OCI-LY7 (cell line): ENCODE measurements around the gene WDR82. TPM values are rescaled to one million over a fixed set of nuclear protein-coding genes. Genes with fewer than 3 reads are reported as not detected.

Source experiments
- BruUV-seq: library from RNA; stranded (reverse); fragments of 400-500 nt; replicated peaks from 2 replicates; lab custom pipeline; 2021; lab: Mats Ljungman, UMichigan
- CTCF ChIA-PET: fragments of 300-600 bp; sonication (Branson Sonifier 250); formaldehyde crosslinking; loops from one replicate; lab custom pipeline; 2022; ENCODE audit warnings: antibody characterized with exemption; ENCODE audit not compliant: unreplicated experiment; lab: Charles Lee
- POLR2A ChIA-PET: fragments of 300-600 bp; sonication (Branson Sonifier 250); formaldehyde crosslinking; loops from one replicate; lab custom pipeline; 2022; ENCODE audit warnings: antibody characterized with exemption; lab: Charles Lee
- DNase-seq: peaks from one replicate; pipeline ENCODE4 v3.0.0-alpha.2; 2015; ENCODE audit warnings: low spot score
- H2AFZ ChIP-seq: fragments of 200-600 bp; sonication (generic), shearing (Covaris generic); 2 replicates; pipeline ENCODE4 v1.6.1; 2014; ENCODE audit warnings: mild to moderate bottlenecking, antibody characterized with exemption, low read length, moderate library complexity
- H3K27ac ChIP-seq: fragments of 200-600 bp; sonication (generic); 2 replicates; pipeline ENCODE4 v1.5.1; 2014; ENCODE audit warnings: mixed run types, low read depth, mild to moderate bottlenecking, moderate library complexity, low read length, inconsistent platforms; ENCODE audit not compliant: poor library complexity, severe bottlenecking
- H3K36me3 ChIP-seq: fragments of 200-600 bp; sonication (generic); 2 replicates; pipeline ENCODE4 v1.6.1; 2014; ENCODE audit warnings: mild to moderate bottlenecking, antibody characterized with exemption, low read length, moderate library complexity, mixed read lengths; ENCODE audit not compliant: insufficient read depth
- H3K4me1 ChIP-seq: fragments of 200-600 bp; sonication (generic); 2 replicates; pipeline ENCODE4 v1.5.1; 2014; ENCODE audit warnings: mild to moderate bottlenecking, low read length; ENCODE audit not compliant: insufficient read depth, poor library complexity, severe bottlenecking
- H3K4me2 ChIP-seq: fragments of 200-600 bp; sonication (generic); 2 replicates; pipeline ENCODE4 v1.6.1; 2014; ENCODE audit warnings: mild to moderate bottlenecking, low read length
- H3K4me3 ChIP-seq: fragments of 200-600 bp; sonication (generic); 2 replicates; pipeline ENCODE4 v1.5.1; 2014; ENCODE audit warnings: mild to moderate bottlenecking, low read depth, low read length; ENCODE audit not compliant: poor library complexity, severe bottlenecking
- H3K79me2 ChIP-seq: fragments of 200-600 bp; sonication (generic); 2 replicates; pipeline ENCODE4 v1.6.1; 2016; ENCODE audit warnings: low read depth, mild to moderate bottlenecking, low read length, moderate library complexity, mixed read lengths; ENCODE audit not compliant: insufficient read depth
- H3K9me2 ChIP-seq: fragments of 200-600 bp; sonication (generic); 2 replicates; pipeline ENCODE4 v1.6.1; 2016; ENCODE audit warnings: mild to moderate bottlenecking, low read length, mixed read lengths; ENCODE audit not compliant: insufficient read depth
- H3K9me3 ChIP-seq: fragments of 200-600 bp; sonication (generic); 2 replicates; pipeline ENCODE4 v1.6.1; 2014; ENCODE audit warnings: mild to moderate bottlenecking, mixed run types, low read length, mixed read lengths
- H4K20me1 ChIP-seq: fragments of 200-600 bp; sonication (generic); 2 replicates; pipeline ENCODE4 v1.6.1; 2014; ENCODE audit warnings: mild to moderate bottlenecking, antibody characterized with exemption, low read length, moderate library complexity, mixed read lengths; ENCODE audit not compliant: insufficient read depth
- EZH2phosphoT487 ChIP-seq: fragments of 200-600 bp; sonication (generic); IDR thresholded peaks from 2 replicates; pipeline ENCODE4 v1.6.1; 2018; ENCODE audit warnings: low read depth, borderline replicate concordance, mild to moderate bottlenecking, mixed run types, antibody characterized with exemption, low read length, moderate library complexity, mixed read lengths
- intact Hi-C: fragments of 100-400 bp; cut with micrococcal nuclease; formaldehyde crosslinking; loops from one replicate; pipeline ENCODE4 v1.10.0; 2022; ENCODE audit not compliant: unreplicated experiment
- total RNA-seq, 2 experiments: library from RNA; depleted of rRNA in 1 of 2; stranded (reverse); fragments of >200 nt in 1 of 2; shearing (Covaris generic) in 1 of 2; gene quantifications; 2 replicates each; pipeline ENCODE4 v1.2.3, GENCODE V29; 2014 to 2022
- TF ChIP-seq, protein P1 (sequence below): fragments of 200-600 bp; sonication (generic); conservative IDR thresholded peaks from 2 replicates; pipeline ENCODE4 v1.5.1; 2014; ENCODE audit warnings: mild to moderate bottlenecking, antibody characterized with exemption, low read length, moderate library complexity, mixed read lengths

WDR82 gene
- total RNA-seq, 2 experiments from 2014 or later: 38.5 to 67.9 TPM

DNA sequence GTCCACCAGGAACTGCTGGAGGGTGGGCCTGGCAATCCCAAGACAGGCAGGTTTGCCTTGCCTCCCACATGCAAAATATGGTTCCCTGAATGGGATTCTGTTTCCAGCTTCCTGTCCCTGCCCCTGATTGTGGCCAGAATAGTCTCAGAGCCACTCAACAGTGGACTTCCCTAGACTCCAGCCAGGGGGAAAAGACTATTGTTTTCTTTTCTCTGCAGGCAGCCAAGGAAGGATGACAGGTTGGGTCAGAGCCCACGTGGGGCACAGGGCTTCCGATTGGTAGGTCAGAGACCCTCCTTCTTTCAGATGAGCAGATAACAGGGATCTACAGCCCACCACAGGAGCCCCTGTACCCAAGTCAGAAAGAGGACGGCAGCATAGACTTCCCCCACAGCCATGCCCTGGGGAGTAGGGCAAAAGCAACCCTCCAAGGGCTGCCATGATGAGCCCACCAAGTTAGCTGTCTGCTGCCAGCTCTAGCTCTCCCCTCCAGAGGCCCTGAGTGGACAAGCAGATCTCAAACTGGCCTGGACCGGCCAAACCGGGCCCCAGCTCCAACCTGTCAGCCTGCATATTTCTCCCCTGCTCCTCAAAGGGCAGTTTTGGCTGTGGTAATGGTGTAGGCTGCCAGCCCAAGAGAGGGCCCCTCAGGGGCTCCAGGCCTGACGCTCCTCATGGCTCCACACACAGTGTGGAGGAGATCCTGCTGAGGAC, 59.4 kb downstream of the WDR82 start:
- BruUV-seq: no TSS peak
- TF ChIP-seq EZH2phosphoT487: no peak
- TF ChIP-seq, protein P1, sequence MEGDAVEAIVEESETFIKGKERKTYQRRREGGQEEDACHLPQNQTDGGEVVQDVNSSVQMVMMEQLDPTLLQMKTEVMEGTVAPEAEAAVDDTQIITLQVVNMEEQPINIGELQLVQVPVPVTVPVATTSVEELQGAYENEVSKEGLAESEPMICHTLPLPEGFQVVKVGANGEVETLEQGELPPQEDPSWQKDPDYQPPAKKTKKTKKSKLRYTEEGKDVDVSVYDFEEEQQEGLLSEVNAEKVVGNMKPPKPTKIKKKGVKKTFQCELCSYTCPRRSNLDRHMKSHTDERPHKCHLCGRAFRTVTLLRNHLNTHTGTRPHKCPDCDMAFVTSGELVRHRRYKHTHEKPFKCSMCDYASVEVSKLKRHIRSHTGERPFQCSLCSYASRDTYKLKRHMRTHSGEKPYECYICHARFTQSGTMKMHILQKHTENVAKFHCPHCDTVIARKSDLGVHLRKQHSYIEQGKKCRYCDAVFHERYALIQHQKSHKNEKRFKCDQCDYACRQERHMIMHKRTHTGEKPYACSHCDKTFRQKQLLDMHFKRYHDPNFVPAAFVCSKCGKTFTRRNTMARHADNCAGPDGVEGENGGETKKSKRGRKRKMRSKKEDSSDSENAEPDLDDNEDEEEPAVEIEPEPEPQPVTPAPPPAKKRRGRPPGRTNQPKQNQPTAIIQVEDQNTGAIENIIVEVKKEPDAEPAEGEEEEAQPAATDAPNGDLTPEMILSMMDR: no peak
- POLR2A ChIA-PET: interaction anchor here (0.6 to 2.2 kb wide), 3 partner anchors 10 to 58 kb away, joined by 3 to 8 read pairs (median 6); no protein-coding TSS in a partner anchor
- Histone ChIP-seq H3K4me1 (peaks cover 15% of the 10 kb centered on the region), H3K4me3 (no peak overlapping the region), H3K9me2 (no peaks in the 10 kb centered on the region), H4K20me1 (no peaks in the 10 kb centered on the region; the same call in 1 of the 2 replicates), H3K9me3 (no peaks in the 10 kb centered on the region), H3K4me2 (no peak overlapping the region), H3K27ac (no peak overlapping the region), H2AFZ (no peak overlapping the region), H3K36me3 (peaks cover 80% of the 10 kb centered on the region), H3K79me2 (peaks cover 9% of the 10 kb centered on the region; the same call in 1 of the 2 replicates)
- no peak for DNase-seq
- CTCF ChIA-PET: no interaction called here
- intact Hi-C loops: no loop called here

DNA sequence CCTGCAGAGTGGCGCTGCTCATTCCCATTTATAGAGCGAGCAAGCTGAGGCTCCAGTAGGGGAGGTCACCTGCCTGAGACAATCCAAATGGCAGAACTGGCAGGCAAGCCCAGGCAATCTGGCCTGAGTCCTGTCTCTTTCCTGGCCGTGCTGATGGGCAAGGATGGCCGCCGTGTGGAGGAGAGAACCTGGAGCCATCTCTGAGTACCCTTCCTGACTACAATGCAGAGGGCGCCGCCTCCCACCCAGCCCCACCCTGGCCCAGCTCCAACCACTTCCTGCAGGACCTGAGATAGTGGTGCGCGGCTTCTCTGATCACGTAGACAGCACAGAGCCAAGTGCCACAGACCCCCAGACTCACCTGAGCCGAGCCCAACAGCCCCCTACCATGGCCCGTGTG, 60.0 kb downstream of the WDR82 start:
- Histone ChIP-seq H3K79me2 (peaks cover 2% of the 10 kb centered on the region; the same call in 1 of the 2 replicates), H4K20me1 (no peaks in the 10 kb centered on the region; the same call in 1 of the 2 replicates), H3K36me3 (peaks cover 81% of the 10 kb centered on the region), H2AFZ (no peak overlapping the region), H3K9me2 (no peaks in the 10 kb centered on the region), H3K27ac (no peak overlapping the region), H3K4me2 (no peak overlapping the region), H3K9me3 (no peaks in the 10 kb centered on the region), H3K4me3 (no peak overlapping the region), H3K4me1 (peaks cover 10% of the 10 kb centered on the region)
- CTCF ChIA-PET: no interaction called here
- intact Hi-C loops: no loop called here
- POLR2A ChIA-PET: interaction anchor here (0.7 to 2.2 kb wide), 3 partner anchors 9 to 97 kb away, joined by 3 to 8 read pairs (median 4); no protein-coding TSS in a partner anchor
- BruUV-seq: no TSS peak
- no peak for TF ChIP-seq EZH2phosphoT487
- TF ChIP-seq, protein P1: no peak
- no peak for DNase-seq

DNA sequence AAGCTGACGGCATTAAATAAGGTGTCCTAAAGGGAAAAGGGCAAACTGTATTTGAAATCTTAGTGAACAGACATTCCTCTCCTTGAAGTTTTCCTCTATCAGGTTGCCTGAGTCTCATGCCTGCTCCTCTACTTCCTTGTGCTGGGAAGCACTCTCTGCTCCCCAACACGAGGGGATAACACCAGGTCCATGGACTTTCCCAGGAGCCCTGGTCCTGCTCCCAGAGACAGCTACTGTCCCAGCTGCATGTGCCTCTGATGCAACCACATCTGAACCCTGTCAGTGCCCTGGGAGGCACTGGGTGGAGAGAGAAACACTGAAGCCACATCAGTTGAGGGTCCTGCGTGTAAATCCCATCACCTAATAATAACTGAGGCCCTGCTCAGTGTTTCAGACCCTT, 60.4 kb downstream of the WDR82 start:
- ChIA-PET POLR2A (interaction anchor here (0.7 kb wide), 2 partner anchors 44 to 98 kb away, joined by 3 to 4 read pairs; no protein-coding TSS in a partner anchor), CTCF (no interaction called here)
- H3K9me3 ChIP-seq: no peaks in the 10 kb centered on the region
- TF ChIP-seq, protein P1: no peak
- TF ChIP-seq EZH2phosphoT487: no peak
- intact Hi-C loops: no loop called here
- no TSS peak for BruUV-seq
- H3K4me2 ChIP-seq: no peak overlapping the region
- DNase-seq: no peak
- no peak overlapping the region for H2AFZ ChIP-seq
- H3K36me3 ChIP-seq: peaks cover 81% of the 10 kb centered on the region
- no peaks in the 10 kb centered on the region; the same call in 1 of the 2 replicates for H4K20me1 ChIP-seq
- no peak overlapping the region for H3K4me3 ChIP-seq
- H3K79me2 ChIP-seq: no peaks in the 10 kb centered on the region
- H3K4me1 ChIP-seq: peaks cover 10% of the 10 kb centered on the region
- H3K9me2 ChIP-seq: no peaks in the 10 kb centered on the region
- H3K27ac ChIP-seq: no peak overlapping the region
